HG02970 (cell line): ENCODE data around the gene TVP23A.
"Not testable (repeated sequence)": the region's sequence is repeated elsewhere in the genome, so short reads cannot be mapped to it uniquely, and the experiment has no call there.

Experiments used
- ATAC-seq: cut with Tn5 transposase; IDR thresholded peaks from one replicate; pipeline ENCODE4 v1.9.1; 2021; ENCODE audit warnings: mild to moderate bottlenecking, moderate library complexity, moderate number of reproducible peaks; ENCODE audit not compliant: unreplicated experiment, low FRiP score

The TVP23A gene

GRCh38 chr16:10808218-10808617 is 10.4 kb downstream of the TVP23A start:
- ATAC-seq, result no peak

- no peak for ATAC-seq
Measured at GRCh38 chr16:10806698-10807097, 11.9 kb downstream of the TVP23A start.

- ATAC-seq, result no peak
Measured at GRCh38 chr16:10805334-10805733, 13.3 kb downstream of the TVP23A start.

- no peak for ATAC-seq
Measured at GRCh38 chr16:10799736-10800135, 18.9 kb downstream of the TVP23A start.

- no peak for ATAC-seq
Measured at GRCh38 chr16:10791048-10791447, 27.5 kb downstream of the TVP23A start.

GRCh38 chr16:10788630-10789029 is 30.0 kb downstream of the TVP23A start:
- not testable (repeated sequence) for ATAC-seq

- ATAC-seq, result no peak
Measured at GRCh38 chr16:10787304-10787703, 31.3 kb downstream of the TVP23A start.

- ATAC-seq, result no peak
Measured at GRCh38 chr16:10782628-10783027, 36.0 kb downstream of the TVP23A start.

GRCh38 chr16:10780628-10781027 is 38.0 kb downstream of the TVP23A start:
- ATAC-seq, result no peak

GRCh38 chr16:10779908-10780307 is 38.7 kb downstream of the TVP23A start:
- ATAC-seq, result not testable (repeated sequence)

- no peak for ATAC-seq
Measured at GRCh38 chr16:10777356-10777755, 41.2 kb downstream of the TVP23A start.

GRCh38 chr16:10776923-10777322 is 41.7 kb downstream of the TVP23A start:
- ATAC-seq, result not testable (repeated sequence)

- ATAC-seq, result peak; percentile 63
Measured at GRCh38 chr16:10776280-10776679, 42.3 kb downstream of the TVP23A start.

- ATAC-seq, result no peak
Measured at GRCh38 chr16:10770907-10771306, 47.7 kb downstream of the TVP23A start.

GRCh38 chr16:10769381-10769780 is 49.2 kb downstream of the TVP23A start:
- ATAC-seq, result no peak

- ATAC-seq, result no peak
Measured at GRCh38 chr16:10767127-10767526, 51.5 kb downstream of the TVP23A start.

- no peak for ATAC-seq
Measured at GRCh38 chr16:10765772-10766171, 52.8 kb downstream of the TVP23A start.

GRCh38 chr16:10763456-10763855 is 55.1 kb downstream of the TVP23A start:
- no peak for ATAC-seq

GRCh38 chr16:10762336-10763016 is 56.1 kb downstream of the TVP23A start:
- no peak for ATAC-seq

- ATAC-seq, result no peak
Measured at GRCh38 chr16:10761373-10761772, 57.2 kb downstream of the TVP23A start.

GRCh38 chr16:10760858-10761257 is 57.7 kb downstream of the TVP23A start:
- no peak for ATAC-seq

- ATAC-seq, result no peak
Measured at GRCh38 chr16:10756574-10756973, 62.0 kb downstream of the TVP23A start.

GRCh38 chr16:10754941-10755340 is 63.7 kb downstream of the TVP23A start:
- no peak for ATAC-seq
